ENCODE measurements around the gene DYNLT3.
A peak's percentile ranks its signal among the peaks of the same experiment; 100 is the strongest.

DYNLT3 gene, protein sequence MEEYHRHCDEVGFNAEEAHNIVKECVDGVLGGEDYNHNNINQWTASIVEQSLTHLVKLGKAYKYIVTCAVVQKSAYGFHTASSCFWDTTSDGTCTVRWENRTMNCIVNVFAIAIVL

DNA sequence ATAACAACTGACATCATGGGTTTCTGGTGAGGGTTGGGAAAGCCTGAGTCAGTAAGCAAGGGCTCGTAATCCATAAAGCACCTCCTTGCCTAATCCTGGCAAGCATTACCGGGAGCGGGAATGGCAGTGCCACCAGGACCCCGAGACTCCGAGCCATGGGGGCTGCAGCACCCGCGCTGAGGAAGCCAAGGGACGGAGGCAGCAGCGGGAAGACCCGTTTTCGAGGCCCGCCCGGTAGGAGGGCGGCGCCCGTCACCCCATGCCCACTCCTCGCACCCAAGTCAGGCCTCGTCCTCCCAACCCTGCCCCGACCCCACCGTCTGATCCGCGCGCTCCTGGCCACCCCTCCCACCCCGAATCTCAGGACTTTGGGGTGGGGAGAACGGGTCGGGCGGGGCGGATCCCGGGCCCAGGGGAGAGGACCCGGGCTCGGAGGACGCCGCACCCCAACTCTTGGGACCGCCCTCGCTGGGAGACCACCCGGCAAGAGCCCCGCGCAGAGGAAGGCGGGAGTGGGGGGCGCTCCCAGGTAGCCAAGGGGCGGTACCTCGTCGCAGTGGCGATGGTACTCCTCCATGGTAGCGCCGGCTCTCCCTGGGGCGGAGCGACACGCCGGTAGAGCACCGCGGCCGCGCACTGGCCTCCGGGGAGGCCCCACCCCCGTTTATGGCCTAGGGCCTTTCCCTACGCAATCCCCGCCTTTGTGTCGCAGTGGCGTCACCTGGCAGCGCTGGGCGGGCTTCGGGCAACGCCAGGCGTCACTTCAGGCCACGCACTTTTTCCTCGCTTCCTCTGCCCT, at the start of gene DYNLT3:
DYNLT3 (minus strand) TSS at position 638 of the 799 bp plus-strand sequence; CDS start at position 577, 61 bp downstream.
- Mint-ChIP-seq H3K27ac (peak within 1 kb of the TSS; percentile 64), H3K36me3 (ENCODE audit: low read depth) (no peaks in the 10 kb centered on the region), H3K4me1 (ENCODE audit: low read depth) (peaks cover 5% of the 10 kb centered on the region), H3K4me3 (peak within 1 kb of the TSS; percentile 71), H3K9me3 (no peaks in the 10 kb centered on the region), H3K27me3 (peaks cover 2% of the 10 kb centered on the region)
- intact Hi-C loops (cut with micrococcal nuclease), result no loop called here

- Mint-ChIP-seq H3K9me3 (no peaks in the 10 kb centered on the region), H3K4me3 (no peak overlapping the region), H3K36me3 (ENCODE audit: low read depth) (no peaks in the 10 kb centered on the region), H3K27me3 (no peaks in the 10 kb centered on the region), H3K4me1 (ENCODE audit: low read depth) (no peaks in the 10 kb centered on the region), H3K27ac (no peak overlapping the region)
- intact Hi-C loops (cut with micrococcal nuclease), result no loop called here
These were observed 49.1 kb upstream of the DYNLT3 start for GRCh38 chrX:37896511-37896890.

DNA sequence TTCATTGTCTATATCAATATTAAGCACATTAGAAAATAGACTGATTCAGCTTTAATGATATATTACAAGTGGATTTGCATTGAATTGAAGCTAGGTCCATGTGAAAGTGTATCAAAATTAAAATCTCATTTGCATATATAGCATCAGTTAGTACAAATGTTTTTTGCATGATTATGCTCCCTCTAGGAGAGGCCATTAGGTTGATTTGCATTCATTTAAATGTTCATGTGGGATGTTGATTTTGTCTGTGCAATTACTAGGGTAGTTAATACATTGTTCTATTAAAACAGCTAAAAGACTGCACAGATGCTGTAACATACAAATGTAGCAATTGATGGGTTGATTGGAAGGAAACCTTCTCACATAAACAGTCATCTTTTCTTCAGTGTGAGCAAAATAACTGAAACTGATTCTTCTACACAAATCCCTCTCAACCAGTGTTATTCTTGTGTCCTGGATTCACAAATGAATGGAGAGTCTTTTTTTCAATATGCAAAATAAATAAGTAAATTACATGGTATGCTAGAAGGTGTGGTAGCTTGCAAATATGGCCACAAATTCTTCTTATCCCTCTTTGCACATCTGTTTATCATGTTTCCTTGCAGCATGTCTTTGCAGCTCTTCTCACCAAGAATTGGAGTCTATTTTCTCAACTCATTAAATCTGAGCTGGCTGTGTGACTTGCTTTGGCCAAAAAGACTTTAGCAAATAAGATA, 48.6 kb upstream of the DYNLT3 start:
- Mint-ChIP-seq H3K27ac (no peak overlapping the region), H3K4me1 (ENCODE audit: low read depth) (no peaks in the 10 kb centered on the region), H3K9me3 (no peaks in the 10 kb centered on the region), H3K4me3 (no peak overlapping the region), H3K27me3 (no peaks in the 10 kb centered on the region), H3K36me3 (ENCODE audit: low read depth) (no peaks in the 10 kb centered on the region)
- intact Hi-C loops (cut with micrococcal nuclease), result no loop called here

- no peak overlapping the region for H3K27ac Mint-ChIP-seq
- no peaks in the 10 kb centered on the region for H3K9me3 Mint-ChIP-seq
- H3K4me3 Mint-ChIP-seq, result no peak overlapping the region
- no peaks in the 10 kb centered on the region for H3K36me3 Mint-ChIP-seq (ENCODE audit: low read depth)
- intact Hi-C loops (cut with micrococcal nuclease), result no loop called here
- no peaks in the 10 kb centered on the region for H3K4me1 Mint-ChIP-seq (ENCODE audit: low read depth)
- no peaks in the 10 kb centered on the region for H3K27me3 Mint-ChIP-seq
These were observed 47.4 kb upstream of the DYNLT3 start for GRCh38 chrX:37894725-37895124.

GRCh38 chrX:37888010-37888409, 40.6 kb upstream of the DYNLT3 start:
- H3K27ac Mint-ChIP-seq, result no peak overlapping the region
- H3K9me3 Mint-ChIP-seq, result no peaks in the 10 kb centered on the region
- no peaks in the 10 kb centered on the region for H3K36me3 Mint-ChIP-seq (ENCODE audit: low read depth)
- intact Hi-C loops (cut with micrococcal nuclease), result no loop called here
- H3K4me3 Mint-ChIP-seq, result no peak overlapping the region
- no peaks in the 10 kb centered on the region for H3K27me3 Mint-ChIP-seq
- H3K4me1 Mint-ChIP-seq (ENCODE audit: low read depth), result no peaks in the 10 kb centered on the region

- intact Hi-C loops (cut with micrococcal nuclease), result no loop called here
- H3K9me3 Mint-ChIP-seq, result no peaks in the 10 kb centered on the region
- H3K27ac Mint-ChIP-seq, result no peak overlapping the region
- H3K4me1 Mint-ChIP-seq (ENCODE audit: low read depth), result no peaks in the 10 kb centered on the region
- H3K27me3 Mint-ChIP-seq, result no peaks in the 10 kb centered on the region
- H3K4me3 Mint-ChIP-seq, result no peak overlapping the region
- no peaks in the 10 kb centered on the region for H3K36me3 Mint-ChIP-seq (ENCODE audit: low read depth)
These were observed 40.0 kb upstream of the DYNLT3 start for GRCh38 chrX:37887347-37887746.

DNA sequence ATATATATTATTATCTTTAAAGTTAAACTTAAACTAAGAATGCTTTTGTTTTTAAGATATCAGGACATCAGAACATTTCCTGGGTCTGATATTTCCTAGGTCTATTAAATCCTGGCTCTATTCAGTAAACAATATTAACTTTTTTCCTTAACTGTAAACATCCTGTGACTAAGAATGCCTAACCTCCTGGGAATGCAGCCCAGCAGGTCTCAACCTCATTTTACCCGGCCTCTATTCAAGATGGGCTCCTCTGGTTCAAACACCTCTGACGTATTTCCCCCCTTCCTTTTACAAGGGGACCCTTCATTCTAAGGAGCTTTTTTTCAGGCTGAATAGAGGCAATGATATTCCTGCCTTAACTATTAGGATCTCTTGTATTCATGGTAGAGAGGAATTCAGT, 35.8 kb upstream of the DYNLT3 start:
- Mint-ChIP-seq H3K4me1 (ENCODE audit: low read depth) (no peaks in the 10 kb centered on the region), H3K36me3 (ENCODE audit: low read depth) (no peaks in the 10 kb centered on the region), H3K9me3 (no peaks in the 10 kb centered on the region), H3K27me3 (peaks cover 1% of the 10 kb centered on the region), H3K27ac (no peak overlapping the region), H3K4me3 (no peak overlapping the region)
- intact Hi-C loops (cut with micrococcal nuclease), result no loop called here

GRCh38 chrX:37879692-37880091, 32.3 kb upstream of the DYNLT3 start:
- Mint-ChIP-seq H3K27me3 (peaks cover 5% of the 10 kb centered on the region), H3K9me3 (no peaks in the 10 kb centered on the region), H3K4me3 (no peak overlapping the region), H3K4me1 (ENCODE audit: low read depth) (no peaks in the 10 kb centered on the region), H3K36me3 (ENCODE audit: low read depth) (no peaks in the 10 kb centered on the region), H3K27ac (no peak overlapping the region)
- intact Hi-C loops (cut with micrococcal nuclease), result no loop called here

DNA sequence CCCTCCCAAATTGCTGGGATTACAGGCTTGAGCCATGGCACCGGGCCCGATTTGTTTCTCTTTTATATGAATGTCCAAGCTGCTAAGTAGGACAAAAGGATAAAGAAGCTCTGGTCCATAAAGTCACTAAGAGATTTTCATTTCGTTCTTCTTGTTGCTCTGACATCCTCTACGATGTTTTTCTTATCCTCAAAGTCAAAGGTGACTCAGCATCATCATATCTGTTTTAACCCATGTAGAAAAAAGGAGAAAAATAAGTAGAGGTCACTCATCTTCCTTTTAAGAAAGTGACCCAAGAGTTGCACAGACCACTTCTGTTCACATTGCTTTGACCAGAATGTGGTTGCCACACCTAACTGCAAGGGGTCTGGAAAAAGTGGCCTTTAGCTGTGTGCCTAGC, 29.3 kb upstream of the DYNLT3 start:
- H3K4me3 Mint-ChIP-seq, result no peak overlapping the region
- H3K27ac Mint-ChIP-seq, result no peak overlapping the region
- no peaks in the 10 kb centered on the region for H3K9me3 Mint-ChIP-seq
- H3K36me3 Mint-ChIP-seq (ENCODE audit: low read depth), result no peaks in the 10 kb centered on the region
- no peaks in the 10 kb centered on the region for H3K4me1 Mint-ChIP-seq (ENCODE audit: low read depth)
- intact Hi-C loops (cut with micrococcal nuclease), result no loop called here
- peaks cover 5% of the 10 kb centered on the region for H3K27me3 Mint-ChIP-seq

- Mint-ChIP-seq H3K27me3 (peaks cover 5% of the 10 kb centered on the region), H3K9me3 (no peaks in the 10 kb centered on the region), H3K27ac (no peak overlapping the region), H3K36me3 (ENCODE audit: low read depth) (no peaks in the 10 kb centered on the region), H3K4me3 (no peak overlapping the region), H3K4me1 (ENCODE audit: low read depth) (no peaks in the 10 kb centered on the region)
- intact Hi-C loops (cut with micrococcal nuclease), result no loop called here
These were observed 28.3 kb upstream of the DYNLT3 start for GRCh38 chrX:37875675-37876074.

GRCh38 chrX:37873220-37873619, 25.8 kb upstream of the DYNLT3 start:
- intact Hi-C loops (cut with micrococcal nuclease), result no loop called here
- peaks cover 6% of the 10 kb centered on the region for H3K9me3 Mint-ChIP-seq
- H3K27ac Mint-ChIP-seq, result no peak overlapping the region
- H3K4me1 Mint-ChIP-seq (ENCODE audit: low read depth), result no peaks in the 10 kb centered on the region
- H3K4me3 Mint-ChIP-seq, result no peak overlapping the region
- no peaks in the 10 kb centered on the region for H3K36me3 Mint-ChIP-seq (ENCODE audit: low read depth)
- peaks cover 4% of the 10 kb centered on the region for H3K27me3 Mint-ChIP-seq

DNA sequence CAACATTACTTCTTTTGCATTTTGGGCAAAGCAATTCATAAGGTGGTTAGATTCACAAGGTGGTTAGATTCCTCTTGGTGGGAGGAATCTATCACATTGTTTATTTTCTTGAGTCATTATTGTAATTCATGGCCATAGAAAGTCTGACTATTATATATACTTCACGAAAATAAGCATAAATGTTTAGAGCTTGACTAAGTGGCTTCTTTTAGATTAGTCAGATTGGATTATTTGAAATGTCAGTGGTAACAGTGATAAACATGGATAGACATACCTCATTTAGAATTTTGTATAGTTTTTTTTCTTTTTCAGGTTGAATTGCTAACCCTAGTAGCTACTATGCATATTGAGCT, 24.9 kb upstream of the DYNLT3 start:
- peaks cover 2% of the 10 kb centered on the region for H3K27me3 Mint-ChIP-seq
- peaks cover 8% of the 10 kb centered on the region for H3K9me3 Mint-ChIP-seq

DNA sequence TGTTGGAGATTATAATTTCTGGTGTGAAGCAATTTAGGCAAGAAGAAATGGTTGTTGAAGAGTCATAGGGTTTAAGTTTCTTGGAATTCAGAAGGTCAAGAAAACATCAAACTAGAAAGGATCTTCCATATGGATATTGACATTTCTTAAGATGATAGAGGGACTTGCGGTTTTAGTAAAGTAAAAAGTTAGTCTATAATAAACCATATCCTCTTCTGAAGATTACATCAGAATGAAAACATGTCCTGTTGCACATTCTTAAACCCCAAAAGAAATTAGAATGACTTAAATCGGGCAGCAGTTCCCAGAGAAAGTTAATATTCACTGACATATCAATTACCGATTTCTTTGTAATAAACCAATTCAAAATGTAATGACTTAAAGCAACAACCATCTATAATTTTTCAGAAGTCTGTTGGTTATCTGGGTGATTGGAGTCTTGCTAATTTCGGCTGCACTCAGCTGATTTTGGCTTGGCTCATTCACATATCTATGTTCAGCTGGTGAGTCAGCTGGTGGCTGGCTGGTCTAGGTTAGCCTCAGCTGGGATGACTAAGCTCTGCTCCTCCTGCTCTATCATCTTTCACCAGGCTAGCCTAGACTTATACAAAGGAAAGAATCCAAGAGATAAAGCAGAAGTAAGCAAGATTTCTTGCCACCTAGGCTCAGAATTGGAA, 24.4 kb upstream of the DYNLT3 start:
- Mint-ChIP-seq H3K36me3 (ENCODE audit: low read depth) (no peaks in the 10 kb centered on the region), H3K4me1 (ENCODE audit: low read depth) (no peaks in the 10 kb centered on the region), H3K4me3 (no peak overlapping the region), H3K9me3 (peaks cover 8% of the 10 kb centered on the region), H3K27ac (no peak overlapping the region), H3K27me3 (no peaks in the 10 kb centered on the region)
- intact Hi-C loops (cut with micrococcal nuclease), result no loop called here

More for the DNA sequence above, 24.9 kb upstream of the DYNLT3 start:
- Mint-ChIP-seq H3K27ac (no peak overlapping the region), H3K4me3 (no peak overlapping the region), H3K36me3 (ENCODE audit: low read depth) (no peaks in the 10 kb centered on the region), H3K4me1 (ENCODE audit: low read depth) (no peaks in the 10 kb centered on the region)
- intact Hi-C loops (cut with micrococcal nuclease), result no loop called here

GRCh38 chrX:37867536-37868153, 20.3 kb upstream of the DYNLT3 start:
- Mint-ChIP-seq H3K27me3 (peaks cover 2% of the 10 kb centered on the region), H3K36me3 (ENCODE audit: low read depth) (no peaks in the 10 kb centered on the region), H3K4me1 (ENCODE audit: low read depth) (no peaks in the 10 kb centered on the region), H3K9me3 (peaks cover 8% of the 10 kb centered on the region), H3K4me3 (no peak overlapping the region), H3K27ac (no peak overlapping the region)
- intact Hi-C loops (cut with micrococcal nuclease), result no loop called here
